Endometrium (tissue), 2 donors: ENCODE data around the gene MGRN1.
"Not testable (repeated sequence)": the region's sequence is repeated elsewhere in the genome, so short reads cannot be mapped to it uniquely, and the experiment has no call there.

ENCODE experiments used
- FAIRE-seq: peaks from 2 replicates; lab custom pipeline; 2012; peaks lifted over from hg19 to GRCh38; lab: Jason Lieb, UNC
- donor health status: control.
- donor health status: control.

The MGRN1 gene

DNA sequence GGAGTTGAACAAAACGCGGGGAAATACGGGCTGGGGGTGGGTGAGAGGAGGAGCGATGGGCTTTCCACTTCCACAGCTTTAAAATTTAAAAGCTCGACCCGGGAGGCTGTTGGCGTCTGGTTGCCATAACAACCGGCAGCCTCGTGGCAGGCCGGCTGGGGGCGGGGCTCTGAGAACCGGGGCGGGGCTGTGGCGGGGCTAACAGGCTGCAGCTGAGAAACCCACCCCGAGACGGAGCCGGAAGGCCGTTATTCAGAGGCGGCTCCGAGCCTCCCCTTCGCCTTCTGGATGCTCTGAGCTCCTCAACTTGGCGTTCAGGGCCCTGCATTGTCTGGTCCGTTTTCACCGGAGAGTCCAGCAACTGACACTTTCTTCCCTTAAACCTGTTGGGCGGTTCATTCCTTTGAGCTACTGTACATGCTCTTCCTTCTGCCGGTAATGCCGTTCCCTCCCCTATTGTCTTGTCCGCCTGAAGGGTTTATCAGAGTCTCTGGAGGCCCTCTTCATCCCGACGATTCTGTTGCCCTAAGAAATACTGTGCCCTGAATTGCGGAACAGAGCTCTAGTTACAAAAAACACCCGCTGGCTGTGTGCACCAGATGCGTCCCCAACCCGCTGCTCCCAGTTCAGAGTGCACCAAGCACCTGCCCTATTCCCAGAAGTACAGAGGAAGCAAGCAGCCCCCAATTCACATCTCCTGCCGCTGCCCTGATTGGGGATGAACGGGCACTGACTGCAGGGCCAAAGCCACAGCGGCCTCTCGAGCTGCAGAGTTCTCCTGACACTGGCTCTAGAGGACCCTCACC lies 110.3 kb downstream of the MGRN1 start:
- FAIRE-seq = no peak

DNA sequence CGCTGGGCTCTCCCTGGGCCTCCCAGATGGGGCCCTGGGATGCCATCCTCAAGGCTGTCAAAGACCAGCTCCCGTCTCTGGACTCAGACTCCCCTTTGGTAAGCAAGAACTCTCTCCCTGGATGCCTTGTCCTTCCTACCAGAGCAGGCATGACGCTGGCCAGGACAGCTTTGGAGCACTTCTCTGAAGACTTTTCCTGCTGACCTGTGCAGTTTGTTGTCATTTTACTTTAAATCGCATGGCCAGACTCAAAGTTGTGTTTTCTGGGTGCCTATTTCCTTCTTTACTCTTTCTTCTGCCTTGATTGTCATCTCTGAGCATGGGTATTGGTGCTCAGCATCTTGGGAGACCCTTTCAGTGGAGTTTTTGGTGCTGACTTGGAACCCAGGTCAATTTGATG lies 111.9 kb downstream of the MGRN1 start:
- no peak for FAIRE-seq

DNA sequence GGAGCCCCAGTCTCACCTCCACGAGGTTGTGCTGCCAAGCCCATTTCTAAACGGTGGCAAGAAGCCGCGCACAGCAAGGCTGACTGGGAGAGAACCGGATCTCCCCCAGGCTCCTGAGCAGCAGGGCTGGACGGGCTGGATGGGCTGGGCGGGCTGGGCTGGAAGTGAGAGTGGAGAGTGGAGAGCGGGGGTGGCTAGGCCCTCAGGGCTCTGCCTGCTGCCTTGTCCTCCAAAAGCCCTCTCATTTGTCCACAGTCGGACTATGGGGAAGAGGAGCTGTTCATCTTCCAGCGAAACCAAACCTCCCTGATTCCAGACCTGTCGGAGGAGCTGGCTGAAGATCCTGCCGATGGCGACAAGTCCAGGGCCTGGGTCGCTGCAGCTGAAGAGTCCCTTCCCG lies 112.9 kb downstream of the MGRN1 start:
- no peak for FAIRE-seq

DNA sequence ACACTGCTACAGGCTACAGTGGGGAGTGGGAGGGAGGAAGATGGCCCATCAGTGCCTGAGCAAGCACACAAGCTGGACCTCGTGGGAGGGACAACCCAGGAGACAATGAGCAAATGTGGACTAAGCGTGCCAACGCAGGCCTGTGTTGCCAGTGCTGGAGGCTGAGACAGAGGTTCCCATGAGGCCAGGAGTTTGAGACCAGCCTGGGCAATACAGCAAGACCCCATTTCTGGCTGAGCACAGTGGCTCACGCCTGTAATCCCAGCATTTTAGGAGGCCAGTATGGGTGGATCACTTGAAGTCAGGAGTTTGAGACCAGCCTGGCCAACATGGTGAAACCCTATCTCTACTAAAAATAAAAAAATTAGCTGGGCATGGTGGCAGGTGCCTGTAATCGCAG lies 113.7 kb downstream of the MGRN1 start:
- not testable (repeated sequence) for FAIRE-seq
